Measurements from ENCODE around the gene NAA60. TPM values are rescaled to one million over a fixed set of nuclear protein-coding genes. Genes with fewer than 3 reads are reported as not detected.
"Not testable (repeated sequence)": the region's sequence is repeated elsewhere in the genome, so short reads cannot be mapped to it uniquely, and the experiment has no call there.

NAA60 gene
- total and polyA plus RNA-seq, 9 donors = 8.2 to 37.8 (median 32.3) TPM

GRCh38 chr16:3490911-3491629, 47.6 kb downstream of the NAA60 start:
- peak; percentile 39 for DNase-seq
- no peaks in the 10 kb centered on the region for H3K27me3 ChIP-seq (ENCODE audit: control insufficient read depth, insufficient read depth, low read length)
- H3K27ac ChIP-seq (ENCODE audit: low read length) = peak overlapping the region; percentile 10
- WGBS (ENCODE audit: insufficient coverage) = 64% methylated on average over 10 of the region's 17 CpGs
- H3K9me3 ChIP-seq (replicated peaks; ENCODE audit: control insufficient read depth, low read depth, low read length) = no peaks in the 10 kb centered on the region
- peaks cover 32% of the 10 kb centered on the region for H3K4me1 ChIP-seq (ENCODE audit: control insufficient read depth, insufficient read depth, low read length)
- H3K36me3 ChIP-seq (ENCODE audit: control insufficient read depth, insufficient read depth, low read length) = peaks cover 18% of the 10 kb centered on the region
- no peak overlapping the region for H3K4me3 ChIP-seq (ENCODE audit: low read length)

- DNase-seq = no peak
- H3K27ac ChIP-seq (ENCODE audit: low read length) = no peak overlapping the region
- WGBS (ENCODE audit: insufficient coverage) = 89% methylated on average over 9 of the region's 10 CpGs
- peaks cover 9% of the 10 kb centered on the region for H3K36me3 ChIP-seq (ENCODE audit: control insufficient read depth, insufficient read depth, low read length)
- H3K27me3 ChIP-seq (ENCODE audit: control insufficient read depth, insufficient read depth, low read length) = no peaks in the 10 kb centered on the region
- H3K9me3 ChIP-seq (replicated peaks; ENCODE audit: control insufficient read depth, low read depth, low read length) = no peaks in the 10 kb centered on the region
- no peak overlapping the region for H3K4me3 ChIP-seq (ENCODE audit: low read length)
- H3K4me1 ChIP-seq (ENCODE audit: control insufficient read depth, insufficient read depth, low read length) = peaks cover 29% of the 10 kb centered on the region
Observed at GRCh38 chr16:3492356-3492755, 48.9 kb downstream of the NAA60 start.

GRCh38 chr16:3494386-3494973, 51.0 kb downstream of the NAA60 start:
- no peak for DNase-seq
- peaks cover 16% of the 10 kb centered on the region for H3K4me1 ChIP-seq (ENCODE audit: control insufficient read depth, insufficient read depth, low read length)
- no peak overlapping the region for H3K27ac ChIP-seq (ENCODE audit: low read length)
- no peak overlapping the region for H3K4me3 ChIP-seq (ENCODE audit: low read length)
- no peaks in the 10 kb centered on the region for H3K27me3 ChIP-seq (ENCODE audit: control insufficient read depth, insufficient read depth, low read length)
- WGBS (ENCODE audit: insufficient coverage) = 91% methylated on average over 10 of the region's 16 CpGs
- no peaks in the 10 kb centered on the region for H3K36me3 ChIP-seq (ENCODE audit: control insufficient read depth, insufficient read depth, low read length)
- H3K9me3 ChIP-seq (replicated peaks; ENCODE audit: control insufficient read depth, low read depth, low read length) = no peaks in the 10 kb centered on the region

GRCh38 chr16:3495176-3495575, 51.7 kb downstream of the NAA60 start, which contains the start of gene C16orf90:
Gene C16orf90 (minus strand): TSS chr16:3495489. CDS start chr16:3495421, 68 bp downstream.
- Histone ChIP-seq H3K4me1 (ENCODE audit: control insufficient read depth, insufficient read depth, low read length) (peaks cover 15% of the 10 kb centered on the region), H3K27ac (ENCODE audit: low read length) (no peak within 1 kb of the TSS), H3K9me3 (replicated peaks; ENCODE audit: control insufficient read depth, low read depth, low read length) (no peaks in the 10 kb centered on the region), H3K36me3 (ENCODE audit: control insufficient read depth, insufficient read depth, low read length) (no peaks in the 10 kb centered on the region), H3K4me3 (ENCODE audit: low read length) (no peak within 1 kb of the TSS), H3K27me3 (ENCODE audit: control insufficient read depth, insufficient read depth, low read length) (no peaks in the 10 kb centered on the region)
- no peak for DNase-seq
- WGBS (ENCODE audit: insufficient coverage) = no CpG with 5 or more reads among the region's 3 CpGs

- WGBS (ENCODE audit: insufficient coverage) = 95% methylated on average over 23 of the region's 30 CpGs
- Histone ChIP-seq H3K27ac (ENCODE audit: low read length) (no peak overlapping the region), H3K27me3 (ENCODE audit: control insufficient read depth, insufficient read depth, low read length) (no peaks in the 10 kb centered on the region), H3K4me1 (ENCODE audit: control insufficient read depth, insufficient read depth, low read length) (peaks cover 5% of the 10 kb centered on the region), H3K9me3 (replicated peaks; ENCODE audit: control insufficient read depth, low read depth, low read length) (no peaks in the 10 kb centered on the region), H3K4me3 (ENCODE audit: low read length) (no peak overlapping the region), H3K36me3 (ENCODE audit: control insufficient read depth, insufficient read depth, low read length) (no peaks in the 10 kb centered on the region)
- no peak for DNase-seq
Observed at GRCh38 chr16:3496386-3496785, 52.9 kb downstream of the NAA60 start.

GRCh38 chr16:3497771-3498170, 54.3 kb downstream of the NAA60 start:
- Histone ChIP-seq H3K36me3 (ENCODE audit: control insufficient read depth, insufficient read depth, low read length) (no peaks in the 10 kb centered on the region), H3K4me3 (ENCODE audit: low read length) (no peak overlapping the region), H3K27ac (ENCODE audit: low read length) (no peak overlapping the region), H3K4me1 (ENCODE audit: control insufficient read depth, insufficient read depth, low read length) (peaks cover 14% of the 10 kb centered on the region), H3K27me3 (ENCODE audit: control insufficient read depth, insufficient read depth, low read length) (no peaks in the 10 kb centered on the region), H3K9me3 (replicated peaks; ENCODE audit: control insufficient read depth, low read depth, low read length) (no peaks in the 10 kb centered on the region)
- no peak for DNase-seq
- WGBS (ENCODE audit: insufficient coverage) = 93% methylated on average over 3 of the region's 4 CpGs

- no peaks in the 10 kb centered on the region for H3K27me3 ChIP-seq (ENCODE audit: control insufficient read depth, insufficient read depth, low read length)
- 98% methylated on average over 10 of the region's 16 CpGs for WGBS (ENCODE audit: insufficient coverage)
- H3K36me3 ChIP-seq (ENCODE audit: control insufficient read depth, insufficient read depth, low read length) = no peaks in the 10 kb centered on the region
- H3K27ac ChIP-seq (ENCODE audit: low read length) = no peak overlapping the region
- H3K4me3 ChIP-seq (ENCODE audit: low read length) = no peak overlapping the region
- H3K9me3 ChIP-seq (replicated peaks; ENCODE audit: control insufficient read depth, low read depth, low read length) = no peaks in the 10 kb centered on the region
- H3K4me1 ChIP-seq (ENCODE audit: control insufficient read depth, insufficient read depth, low read length) = peaks cover 11% of the 10 kb centered on the region
- DNase-seq = no peak
Observed at GRCh38 chr16:3498988-3499387, 55.5 kb downstream of the NAA60 start.

- WGBS (ENCODE audit: insufficient coverage) = 12% methylated on average over 18 of the region's 24 CpGs
- Histone ChIP-seq H3K4me1 (ENCODE audit: control insufficient read depth, insufficient read depth, low read length) (peaks cover 11% of the 10 kb centered on the region), H3K36me3 (ENCODE audit: control insufficient read depth, insufficient read depth, low read length) (peaks cover 16% of the 10 kb centered on the region), H3K4me3 (ENCODE audit: low read length) (peak overlapping the region; percentile 78), H3K27ac (ENCODE audit: low read length) (peak overlapping the region; percentile 79)
- H3K27me3 ChIP-seq (ENCODE audit: control insufficient read depth, insufficient read depth, low read length); DNase-seq; H3K9me3 ChIP-seq (replicated peaks; ENCODE audit: control insufficient read depth, low read depth, low read length): not testable (repeated sequence)
Observed at GRCh38 chr16:3501412-3501761, 57.9 kb downstream of the NAA60 start.

GRCh38 chr16:3501783-3502400, 58.4 kb downstream of the NAA60 start:
- Histone ChIP-seq H3K9me3 (replicated peaks; ENCODE audit: control insufficient read depth, low read depth, low read length) (no peaks in the 10 kb centered on the region), H3K27ac (ENCODE audit: low read length) (peak overlapping the region; percentile 79), H3K36me3 (ENCODE audit: control insufficient read depth, insufficient read depth, low read length) (peaks cover 20% of the 10 kb centered on the region), H3K4me3 (ENCODE audit: low read length) (peak overlapping the region; percentile 78), H3K27me3 (ENCODE audit: control insufficient read depth, insufficient read depth, low read length) (no peaks in the 10 kb centered on the region), H3K4me1 (ENCODE audit: control insufficient read depth, insufficient read depth, low read length) (peaks cover 11% of the 10 kb centered on the region)
- 82% methylated on average over 14 of the region's 22 CpGs for WGBS (ENCODE audit: insufficient coverage)
- no peak for DNase-seq

GRCh38 chr16:3503523-3503922, 60.0 kb downstream of the NAA60 start:
- Histone ChIP-seq H3K9me3 (replicated peaks; ENCODE audit: control insufficient read depth, low read depth, low read length) (no peaks in the 10 kb centered on the region), H3K36me3 (ENCODE audit: control insufficient read depth, insufficient read depth, low read length) (peaks cover 29% of the 10 kb centered on the region), H3K27me3 (ENCODE audit: control insufficient read depth, insufficient read depth, low read length) (no peaks in the 10 kb centered on the region), H3K4me1 (ENCODE audit: control insufficient read depth, insufficient read depth, low read length) (peaks cover 11% of the 10 kb centered on the region), H3K4me3 (ENCODE audit: low read length) (no peak overlapping the region), H3K27ac (ENCODE audit: low read length) (no peak overlapping the region)
- DNase-seq = no peak
- 84% methylated on average over 5 of the region's 6 CpGs for WGBS (ENCODE audit: insufficient coverage)

Measured in muscle of leg (tissue), 11 donors.